ENCODE measurements around the gene PRXL2A. TPM values are rescaled to one million over a fixed set of nuclear protein-coding genes. Genes with fewer than 3 reads are reported as not detected.

The PRXL2A gene
- total RNA-seq, 1 donor from 2014 or later = 132 TPM

DNA sequence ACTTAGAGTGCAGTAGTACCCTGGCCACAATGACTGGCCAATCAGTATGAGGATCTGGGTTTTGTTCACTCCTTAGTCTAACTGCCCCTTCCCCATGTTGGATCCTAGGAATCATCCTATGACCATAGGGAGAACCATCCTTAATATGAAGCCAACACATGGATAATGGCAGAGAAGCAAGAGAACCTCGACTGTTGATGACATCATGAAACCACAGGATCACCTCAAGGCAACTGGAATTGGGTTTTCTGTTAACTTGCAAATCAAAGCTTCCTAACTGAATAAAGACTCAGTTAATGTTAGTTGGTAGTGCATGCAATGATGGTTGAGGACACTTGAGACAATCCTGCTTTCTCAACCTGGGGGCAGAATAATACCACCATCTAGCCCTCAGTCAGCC lies 3.3 kb upstream of the PRXL2A start:
- H3K27ac Mint-ChIP-seq = peak overlapping the region; percentile 70
- H3K9me3 Mint-ChIP-seq (ENCODE audit: low read depth) = no peaks in the 10 kb centered on the region
- no peak overlapping the region for H3K4me3 Mint-ChIP-seq (ENCODE audit: low read depth)
- no peaks in the 10 kb centered on the region for H3K36me3 Mint-ChIP-seq (ENCODE audit: insufficient read depth)
- TF ChIP-seq, protein P1, sequence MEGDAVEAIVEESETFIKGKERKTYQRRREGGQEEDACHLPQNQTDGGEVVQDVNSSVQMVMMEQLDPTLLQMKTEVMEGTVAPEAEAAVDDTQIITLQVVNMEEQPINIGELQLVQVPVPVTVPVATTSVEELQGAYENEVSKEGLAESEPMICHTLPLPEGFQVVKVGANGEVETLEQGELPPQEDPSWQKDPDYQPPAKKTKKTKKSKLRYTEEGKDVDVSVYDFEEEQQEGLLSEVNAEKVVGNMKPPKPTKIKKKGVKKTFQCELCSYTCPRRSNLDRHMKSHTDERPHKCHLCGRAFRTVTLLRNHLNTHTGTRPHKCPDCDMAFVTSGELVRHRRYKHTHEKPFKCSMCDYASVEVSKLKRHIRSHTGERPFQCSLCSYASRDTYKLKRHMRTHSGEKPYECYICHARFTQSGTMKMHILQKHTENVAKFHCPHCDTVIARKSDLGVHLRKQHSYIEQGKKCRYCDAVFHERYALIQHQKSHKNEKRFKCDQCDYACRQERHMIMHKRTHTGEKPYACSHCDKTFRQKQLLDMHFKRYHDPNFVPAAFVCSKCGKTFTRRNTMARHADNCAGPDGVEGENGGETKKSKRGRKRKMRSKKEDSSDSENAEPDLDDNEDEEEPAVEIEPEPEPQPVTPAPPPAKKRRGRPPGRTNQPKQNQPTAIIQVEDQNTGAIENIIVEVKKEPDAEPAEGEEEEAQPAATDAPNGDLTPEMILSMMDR (IDR thresholded peaks at IDR 0.05; ENCODE audit: unreplicated experiment) = no peak
- peaks cover 11% of the 10 kb centered on the region for H3K4me1 Mint-ChIP-seq (ENCODE audit: low read depth)
- no peaks in the 10 kb centered on the region for H3K27me3 Mint-ChIP-seq
- DNase-seq (ENCODE audit: low spot score, unreplicated experiment) = no peak

DNA sequence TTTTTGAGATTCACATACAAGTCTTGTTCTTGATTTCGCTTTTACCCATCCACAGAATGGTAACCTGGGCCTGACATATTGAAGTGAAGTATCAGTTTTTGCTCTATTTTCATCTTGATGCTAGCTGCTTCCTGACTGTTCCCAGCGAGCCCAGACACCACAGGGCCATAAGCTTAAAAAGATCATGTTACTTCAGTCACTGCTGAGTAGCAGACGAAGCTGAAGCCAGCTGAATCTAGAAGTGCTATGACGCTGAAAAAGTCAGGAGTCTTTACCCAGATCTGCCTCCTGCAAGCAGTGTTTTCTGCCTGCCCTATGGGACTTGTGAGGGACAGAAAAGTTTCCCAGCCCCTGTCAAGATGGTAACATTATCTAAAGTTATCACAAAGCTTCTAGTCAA lies 2.7 kb upstream of the PRXL2A start:
- Mint-ChIP-seq H3K36me3 (ENCODE audit: insufficient read depth) (no peaks in the 10 kb centered on the region), H3K4me3 (ENCODE audit: low read depth) (no peak overlapping the region), H3K4me1 (ENCODE audit: low read depth) (peaks cover 15% of the 10 kb centered on the region), H3K9me3 (ENCODE audit: low read depth) (no peaks in the 10 kb centered on the region), H3K27ac (no peak overlapping the region), H3K27me3 (no peaks in the 10 kb centered on the region)
- DNase-seq (ENCODE audit: low spot score, unreplicated experiment) = no peak
- TF ChIP-seq, protein P1 (IDR thresholded peaks at IDR 0.05; ENCODE audit: unreplicated experiment) = no peak

DNA sequence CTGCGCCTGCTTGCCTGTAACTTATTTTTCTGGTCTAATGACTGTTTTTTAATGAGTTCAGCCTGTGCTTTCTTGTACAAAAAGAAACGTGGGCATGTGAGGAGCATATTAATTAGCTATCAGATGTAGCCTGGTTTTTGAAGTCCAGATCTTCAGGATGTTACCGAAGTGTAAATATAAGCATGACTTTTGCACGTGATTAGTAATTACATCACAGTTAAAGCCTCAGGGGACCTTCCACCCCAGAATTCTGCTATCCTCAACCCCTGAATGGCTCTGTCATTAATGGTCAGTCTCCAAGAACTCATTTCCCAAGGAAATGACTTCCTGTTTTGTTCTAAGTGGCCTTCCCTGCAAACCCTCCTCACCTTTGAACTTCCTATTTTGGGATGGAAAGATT lies 2.1 kb upstream of the PRXL2A start:
- Mint-ChIP-seq H3K9me3 (ENCODE audit: low read depth) (no peaks in the 10 kb centered on the region), H3K4me1 (ENCODE audit: low read depth) (peaks cover 20% of the 10 kb centered on the region), H3K27me3 (no peaks in the 10 kb centered on the region), H3K4me3 (ENCODE audit: low read depth) (no peak overlapping the region), H3K36me3 (ENCODE audit: insufficient read depth) (peaks cover 2% of the 10 kb centered on the region), H3K27ac (no peak overlapping the region)
- DNase-seq (ENCODE audit: low spot score, unreplicated experiment) = no peak
- TF ChIP-seq, protein P1 (IDR thresholded peaks at IDR 0.05; ENCODE audit: unreplicated experiment) = no peak

DNA sequence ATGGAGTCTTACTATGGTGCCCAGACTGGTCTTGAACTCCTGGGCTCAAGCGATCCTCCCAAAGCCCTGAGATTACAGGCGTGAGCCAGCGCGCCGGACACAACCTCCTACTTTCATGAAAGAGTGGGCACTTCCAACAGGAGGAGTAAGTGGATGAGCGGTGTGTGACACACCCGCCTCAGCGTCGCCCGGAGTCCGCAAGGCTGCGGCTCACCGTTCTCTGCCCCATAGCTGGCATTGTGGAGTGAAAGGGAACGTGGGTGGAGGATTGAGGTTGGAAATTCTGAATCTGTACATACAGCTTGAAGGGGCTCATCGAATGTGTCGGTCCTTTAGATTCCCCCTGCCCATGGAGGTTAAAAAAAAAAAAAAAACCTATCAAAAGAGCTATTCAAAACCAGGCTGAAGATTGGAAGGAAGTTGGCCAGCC lies 524 bp upstream of the PRXL2A start:
- H3K27me3 Mint-ChIP-seq = no peaks in the 10 kb centered on the region
- no peaks in the 10 kb centered on the region for H3K9me3 Mint-ChIP-seq (ENCODE audit: low read depth)
- peaks cover 2% of the 10 kb centered on the region for H3K36me3 Mint-ChIP-seq (ENCODE audit: insufficient read depth)
- peak; percentile 21 for DNase-seq (ENCODE audit: low spot score, unreplicated experiment)
- H3K4me3 Mint-ChIP-seq (ENCODE audit: low read depth) = peak overlapping the region; percentile 96
- H3K27ac Mint-ChIP-seq = peak overlapping the region; percentile 98
- H3K4me1 Mint-ChIP-seq (ENCODE audit: low read depth) = peaks cover 34% of the 10 kb centered on the region
- TF ChIP-seq, protein P1 (IDR thresholded peaks at IDR 0.05; ENCODE audit: unreplicated experiment) = no peak

DNA sequence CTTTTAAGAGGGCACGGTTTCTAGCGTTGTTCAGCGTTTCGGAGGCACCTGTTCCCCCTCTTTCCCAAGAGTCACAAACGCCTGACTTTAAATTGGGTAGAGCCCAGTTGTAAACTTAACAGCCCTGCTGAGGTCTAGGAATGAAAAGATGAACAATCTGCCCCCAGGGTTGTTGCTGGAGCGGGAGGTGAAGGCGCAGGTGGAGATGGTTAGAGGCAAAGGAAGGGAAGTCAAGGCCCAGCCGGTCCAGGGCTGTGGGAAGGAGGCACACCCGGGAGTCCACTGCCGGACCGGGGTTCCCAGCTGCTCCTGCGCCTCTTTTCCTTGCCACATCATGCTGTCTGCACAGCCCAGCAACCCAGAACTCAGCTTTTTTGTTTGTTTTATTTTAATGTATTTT lies 770 bp downstream of the PRXL2A start:
- no peak for DNase-seq (ENCODE audit: low spot score, unreplicated experiment)
- Mint-ChIP-seq H3K27me3 (no peaks in the 10 kb centered on the region), H3K4me3 (ENCODE audit: low read depth) (peak overlapping the region; percentile 96), H3K9me3 (ENCODE audit: low read depth) (no peaks in the 10 kb centered on the region), H3K36me3 (ENCODE audit: insufficient read depth) (peaks cover 2% of the 10 kb centered on the region), H3K27ac (peak overlapping the region; percentile 91), H3K4me1 (ENCODE audit: low read depth) (peaks cover 46% of the 10 kb centered on the region)
- TF ChIP-seq, protein P1 (IDR thresholded peaks at IDR 0.05; ENCODE audit: unreplicated experiment) = no peak

Data from progenitor cell of endocrine pancreas (in vitro differentiated cells).